KMS-11 (cell line): ENCODE measurements around the gene TMC1.

ENCODE experiments used
- H2AFZ ChIP-seq: fragments of 200-600 bp; sonication (generic); 2 replicates; pipeline ENCODE4 v1.6.1; 2016; ENCODE audit warnings: antibody characterized with exemption, mixed run types, low read depth
- H3K27ac ChIP-seq: fragments of 200-600 bp; sonication (generic); 2 replicates; pipeline ENCODE4 v1.6.1; 2016; ENCODE audit warnings: mild to moderate bottlenecking, mixed run types
- H3K27me3 ChIP-seq: fragments of 200-600 bp; sonication (generic); 2 replicates; pipeline ENCODE4 v1.6.1; 2017; ENCODE audit warnings: mild to moderate bottlenecking, low read depth, mixed run types, moderate library complexity; ENCODE audit not compliant: insufficient read depth
- H3K36me3 ChIP-seq: fragments of 200-600 bp; sonication (generic); 2 replicates; pipeline ENCODE4 v1.6.1; 2017; ENCODE audit warnings: mild to moderate bottlenecking, mixed run types; ENCODE audit not compliant: insufficient read depth
- H3K4me1 ChIP-seq: fragments of 200-600 bp; sonication (generic); 2 replicates; pipeline ENCODE4 v1.6.1; 2016; ENCODE audit warnings: mild to moderate bottlenecking, low read depth, mixed run types; ENCODE audit not compliant: poor library complexity, severe bottlenecking
- H3K4me2 ChIP-seq: fragments of 200-600 bp; sonication (generic); 2 replicates; pipeline ENCODE4 v1.7.0; 2016; ENCODE audit warnings: mild to moderate bottlenecking, mixed run types
- H3K4me3 ChIP-seq: fragments of 200-600 bp; sonication (generic); IDR thresholded peaks from 2 replicates; pipeline ENCODE4 v1.6.1; 2017; ENCODE audit warnings: low read depth, low read length, mixed read lengths; ENCODE audit not compliant: insufficient read depth
- H3K79me2 ChIP-seq: fragments of 200-600 bp; sonication (generic); 2 replicates; pipeline ENCODE4 v1.6.1; 2016; ENCODE audit warnings: low read depth, mixed run types; ENCODE audit not compliant: insufficient read depth
- H3K9ac ChIP-seq: fragments of 200-600 bp; sonication (generic); 2 replicates; pipeline ENCODE4 v1.6.1; 2016; ENCODE audit warnings: mild to moderate bottlenecking, mixed run types
- H4K20me1 ChIP-seq: fragments of 200-600 bp; sonication (generic); 2 replicates; pipeline ENCODE4 v1.6.1; 2016; ENCODE audit warnings: mild to moderate bottlenecking, mixed run types; ENCODE audit not compliant: insufficient read depth
- CTCF ChIP-seq: fragments of 200-600 bp; sonication (generic); conservative IDR thresholded peaks from 2 replicates; pipeline ENCODE4 v1.6.1; 2017; ENCODE audit warnings: low read depth, mild to moderate bottlenecking, antibody characterized with exemption, low read length, moderate library complexity, mixed read lengths

TMC1 gene

GRCh38 chr9:72583370-72583769, 62.0 kb downstream of the TMC1 start:
- no peaks in the 10 kb centered on the region for H3K79me2 ChIP-seq
- TF ChIP-seq CTCF: no peak
- H4K20me1 ChIP-seq: no peaks in the 10 kb centered on the region
- no peak overlapping the region for H3K4me2 ChIP-seq
- no peak overlapping the region for H3K27ac ChIP-seq
- H2AFZ ChIP-seq: no peak overlapping the region
- no peaks in the 10 kb centered on the region for H3K27me3 ChIP-seq
- H3K36me3 ChIP-seq: no peaks in the 10 kb centered on the region
- H3K4me1 ChIP-seq: no peaks in the 10 kb centered on the region
- no peak overlapping the region for H3K9ac ChIP-seq
- H3K4me3 ChIP-seq: no peak overlapping the region

GRCh38 chr9:72586388-72587130, 65.2 kb downstream of the TMC1 start:
- Histone ChIP-seq H3K9ac (no peak overlapping the region), H3K36me3 (no peaks in the 10 kb centered on the region), H3K27ac (no peak overlapping the region), H3K4me2 (no peak overlapping the region), H3K79me2 (no peaks in the 10 kb centered on the region), H3K4me3 (no peak overlapping the region), H2AFZ (no peak overlapping the region), H4K20me1 (no peaks in the 10 kb centered on the region), H3K4me1 (no peaks in the 10 kb centered on the region), H3K27me3 (no peaks in the 10 kb centered on the region)
- TF ChIP-seq CTCF: no peak

GRCh38 chr9:72588336-72588735, 66.9 kb downstream of the TMC1 start:
- Histone ChIP-seq H3K27ac (no peak overlapping the region), H3K79me2 (no peaks in the 10 kb centered on the region), H3K4me3 (no peak overlapping the region), H3K36me3 (no peaks in the 10 kb centered on the region), H3K27me3 (no peaks in the 10 kb centered on the region), H2AFZ (no peak overlapping the region), H3K9ac (no peak overlapping the region), H3K4me1 (peaks cover 5% of the 10 kb centered on the region), H3K4me2 (no peak overlapping the region), H4K20me1 (no peaks in the 10 kb centered on the region)
- TF ChIP-seq CTCF: no peak

- Histone ChIP-seq H3K4me2 (no peak overlapping the region), H3K9ac (no peak overlapping the region), H3K36me3 (no peaks in the 10 kb centered on the region), H3K79me2 (no peaks in the 10 kb centered on the region), H4K20me1 (no peaks in the 10 kb centered on the region), H3K27me3 (no peaks in the 10 kb centered on the region), H3K4me3 (no peak overlapping the region), H3K27ac (no peak overlapping the region), H2AFZ (no peak overlapping the region), H3K4me1 (peaks cover 5% of the 10 kb centered on the region)
- no peak for TF ChIP-seq CTCF
Measured at GRCh38 chr9:72589667-72590521, 68.5 kb downstream of the TMC1 start.
